ACHN (cell line): Measurements from ENCODE around the gene NGB.
"Not testable (repeated sequence)": the region's sequence is repeated elsewhere in the genome, so short reads cannot be mapped to it uniquely, and the experiment has no call there.

Experiments
- DNase-seq: peaks from one replicate; pipeline ENCODE4 v3.0.0-alpha.2; 2015
- in situ Hi-C: cut with HindIII; loops from 2 replicates; pipeline ENCODE4 v1.10.0; 2017; ENCODE audit warnings: low sequenced_read_pairs, low pct_ligation_motif_present, low pct_unique_long_range_greater_than_20kb

Gene NGB

GRCh38 chr14:77271113-77271710 lies at the start of gene NGB:
TSS of gene NGB (minus strand) at chr14:77271206. CDS start at chr14:77270937, 269 bp downstream.
- in situ Hi-C loops: no loop called here
- DNase-seq: no peak

GRCh38 chr14:77320238-77320935 lies 49.4 kb upstream of the NGB start, which contains the start of gene POMT2:
TSS of gene POMT2 (minus strand) at chr14:77320883. CDS start at chr14:77320681, 202 bp downstream.
- in situ Hi-C loops: no loop called here

GRCh38 chr14:77319422-77319821 lies 48.4 kb upstream of the NGB start:
- peak; percentile 72 for DNase-seq
- in situ Hi-C loops: no loop called here

More at GRCh38 chr14:77320238-77320935, 49.4 kb upstream of the NGB start, which contains the start of gene POMT2:
- DNase-seq: peak; percentile 82

GRCh38 chr14:77318756-77319155 lies 47.8 kb upstream of the NGB start:
- in situ Hi-C loops, DNase-seq: not testable (repeated sequence)

GRCh38 chr14:77318006-77318553 lies 47.1 kb upstream of the NGB start:
- no peak for DNase-seq
- in situ Hi-C loops: no loop called here

GRCh38 chr14:77316872-77317301 lies 45.9 kb upstream of the NGB start:
- no peak for DNase-seq
- in situ Hi-C loops: no loop called here

- in situ Hi-C loops: no loop called here
- no peak for DNase-seq
Observed at GRCh38 chr14:77316195-77316505, 45.1 kb upstream of the NGB start.

- no peak for DNase-seq
- in situ Hi-C loops: no loop called here
Observed at GRCh38 chr14:77314539-77315457, 43.8 kb upstream of the NGB start.

GRCh38 chr14:77314043-77314442 lies 43.0 kb upstream of the NGB start:
- DNase-seq: peak; percentile 30
- in situ Hi-C loops: no loop called here

GRCh38 chr14:77313371-77313770 lies 42.4 kb upstream of the NGB start:
- in situ Hi-C loops: no loop called here
- DNase-seq: no peak

GRCh38 chr14:77311217-77311616 lies 40.2 kb upstream of the NGB start:
- in situ Hi-C loops: no loop called here
- no peak for DNase-seq

GRCh38 chr14:77310026-77310425 lies 39.0 kb upstream of the NGB start:
- in situ Hi-C loops: no loop called here
- DNase-seq: no peak

GRCh38 chr14:77309131-77309530 lies 38.1 kb upstream of the NGB start:
- in situ Hi-C loops: no loop called here
- DNase-seq: no peak

- DNase-seq: no peak
- in situ Hi-C loops: no loop called here
Observed at GRCh38 chr14:77306851-77307496, 36.0 kb upstream of the NGB start.

GRCh38 chr14:77306416-77306815 lies 35.4 kb upstream of the NGB start:
- in situ Hi-C loops: no loop called here
- no peak for DNase-seq

- in situ Hi-C loops: no loop called here
- no peak for DNase-seq
Observed at GRCh38 chr14:77305696-77306095, 34.7 kb upstream of the NGB start.

GRCh38 chr14:77303417-77304156 lies 32.6 kb upstream of the NGB start:
- peak; percentile 85 for DNase-seq
- in situ Hi-C loops: no loop called here

- peak; percentile 54 for DNase-seq
- in situ Hi-C loops: no loop called here
Observed at GRCh38 chr14:77302926-77303325, 31.9 kb upstream of the NGB start.
